Activated CD8-positive, alpha-beta memory T cell treated with anti-CD3 and anti-CD28 coated beads, Interleukin-2, amount 50 U/mL, for 4 hours (primary cell): ENCODE data around the gene AMIGO3.

Experiments
- DNase-seq: peaks from one replicate; pipeline ENCODE4 v3.0.0-alpha.2; 2020

The AMIGO3 gene

DNA sequence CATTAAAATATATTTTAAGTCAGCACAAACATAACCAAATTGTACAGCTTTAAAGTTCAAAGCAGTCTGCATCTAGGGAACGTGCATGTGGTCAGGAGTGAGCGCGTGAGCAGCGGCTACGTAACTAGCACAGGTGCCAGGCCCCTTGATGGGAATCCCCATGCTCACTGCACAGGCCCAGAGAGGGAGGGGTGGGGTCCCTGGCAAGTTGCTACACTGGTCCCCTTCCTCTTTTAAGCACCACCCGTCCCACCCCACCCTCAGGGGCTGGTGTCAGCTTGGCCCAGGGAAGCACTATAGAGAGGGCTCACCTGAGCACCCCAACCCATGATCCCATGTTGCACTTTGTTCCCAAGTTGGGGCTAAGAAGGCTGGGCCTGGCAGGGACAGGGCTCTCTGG is 5.1 kb upstream of the AMIGO3 start:
- DNase-seq, result no peak

DNA sequence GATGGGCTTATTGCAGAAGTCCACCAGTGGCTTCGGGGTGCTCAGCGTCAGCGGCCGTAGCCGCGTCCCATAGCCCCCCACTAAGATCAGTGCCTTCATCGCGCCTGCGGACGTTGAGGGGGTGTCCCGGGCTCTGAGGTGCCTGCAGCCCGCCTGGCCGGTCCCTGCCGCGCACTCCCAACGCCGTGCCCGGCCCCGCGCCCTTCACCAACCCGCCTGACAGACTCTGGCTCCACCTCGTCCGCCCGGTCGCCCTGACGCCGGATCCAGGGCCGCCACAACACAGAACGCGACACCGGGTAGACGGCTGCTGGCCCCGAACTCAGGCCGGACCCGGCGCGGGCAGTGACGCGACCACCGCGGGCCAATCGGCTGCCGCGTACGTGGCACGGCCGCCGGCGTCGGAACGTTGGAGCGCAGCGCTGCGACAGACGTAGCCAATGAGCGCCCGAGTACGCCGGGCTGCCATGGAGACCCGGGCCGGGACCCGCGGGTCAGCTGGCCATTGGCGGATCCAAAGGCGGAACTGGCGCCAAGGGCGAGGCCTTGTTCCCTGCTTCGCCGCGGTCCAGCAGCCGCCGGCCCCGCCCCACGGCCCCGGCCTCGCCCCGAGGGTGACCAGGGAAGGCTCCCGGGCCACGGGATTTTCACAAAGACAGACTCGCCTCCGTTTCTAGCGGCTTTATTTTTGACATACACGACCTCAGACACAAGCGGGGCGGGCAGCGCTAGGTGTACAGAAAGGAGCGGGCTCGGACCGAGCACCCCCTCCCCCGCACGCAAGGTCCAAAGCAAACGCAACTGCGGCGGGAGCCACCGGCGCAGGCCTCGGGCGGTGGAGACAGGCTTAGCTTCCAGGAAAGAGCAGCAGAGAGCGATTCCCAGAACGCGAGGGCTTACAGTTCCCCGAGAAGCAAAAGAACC is 4.4 kb upstream of the AMIGO3 start, which contains the start of gene GMPPB:
GMPPB (minus strand) TSS at position 324 of the 924 bp plus-strand sequence; CDS start at position 99, 225 bp downstream.
- DNase-seq, result peak; percentile 90

GRCh38 chr3:49723296-49723627 is 3.8 kb upstream of the AMIGO3 start:
- peak; percentile 54 for DNase-seq

DNA sequence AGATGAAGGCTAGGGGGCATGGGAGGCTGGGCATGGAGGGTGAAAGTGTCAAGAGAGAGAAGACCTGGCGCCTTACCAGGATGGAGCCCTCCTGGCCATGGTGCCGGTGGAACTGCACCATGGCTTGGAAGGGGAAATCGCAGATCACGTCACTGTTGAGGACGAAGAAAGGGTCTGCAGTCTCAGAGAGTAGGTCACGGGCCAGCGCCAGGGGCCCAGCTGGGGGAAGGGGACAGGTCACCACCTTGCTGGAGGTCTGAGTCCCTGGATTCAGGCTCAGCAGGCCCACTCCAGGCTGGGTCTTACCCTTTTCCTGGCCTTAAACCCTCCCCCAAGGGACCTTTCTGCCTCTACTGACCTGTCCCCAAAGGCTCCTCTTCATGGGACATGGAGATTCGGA is 3.4 kb upstream of the AMIGO3 start:
- no peak for DNase-seq

DNA sequence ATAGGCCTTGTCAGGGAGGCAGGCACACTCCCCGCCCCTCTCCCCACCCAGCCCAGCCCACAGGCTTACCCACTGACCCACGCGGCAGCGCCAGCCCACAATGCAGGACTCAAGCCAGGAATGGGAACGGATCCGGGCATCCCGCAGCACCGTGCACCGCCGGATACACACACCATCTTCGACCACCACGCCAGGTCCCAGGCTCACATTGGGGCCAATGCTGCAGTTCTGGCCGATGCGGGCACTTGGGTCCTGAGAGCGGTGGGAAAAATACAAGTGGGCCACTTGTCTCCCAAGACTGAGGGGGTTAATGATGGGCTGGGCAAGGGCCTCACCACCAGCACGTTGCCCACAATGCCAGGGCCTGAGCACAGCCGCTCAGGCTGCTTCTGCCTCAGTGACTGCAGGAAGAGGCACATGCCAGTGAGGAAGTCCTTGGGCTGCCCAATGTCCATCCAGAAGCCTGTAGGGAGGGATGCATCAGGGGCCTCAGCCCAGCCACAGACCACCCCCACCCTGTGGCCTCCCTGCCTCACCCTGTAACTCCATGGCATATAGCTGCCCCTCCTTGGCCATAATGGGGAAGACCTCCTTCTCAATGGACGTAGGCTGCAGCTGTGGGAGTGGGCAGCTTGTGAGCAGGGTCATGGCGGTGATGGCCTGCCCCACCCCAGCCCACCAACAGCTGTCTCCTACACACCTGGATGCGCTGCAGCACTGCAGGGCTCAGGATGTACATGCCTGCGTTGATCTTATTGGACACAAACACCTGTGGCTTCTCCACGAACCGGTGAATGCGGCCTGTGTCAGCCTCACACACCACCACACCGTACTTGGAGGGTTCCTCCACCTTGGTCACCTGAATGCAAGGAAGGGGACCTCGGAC is 2.7 kb upstream of the AMIGO3 start:
- DNase-seq, result no peak

- DNase-seq, result no peak
Observed at GRCh38 chr3:49721596-49721895, 2.1 kb upstream of the AMIGO3 start.

GRCh38 chr3:49720855-49721595 is 1.5 kb upstream of the AMIGO3 start:
- DNase-seq, result no peak

GRCh38 chr3:49718858-49719213 is 648 bp downstream of the AMIGO3 start:
- DNase-seq, result no peak

- no peak for DNase-seq
Observed at GRCh38 chr3:49717959-49718857, 1.3 kb downstream of the AMIGO3 start.

DNA sequence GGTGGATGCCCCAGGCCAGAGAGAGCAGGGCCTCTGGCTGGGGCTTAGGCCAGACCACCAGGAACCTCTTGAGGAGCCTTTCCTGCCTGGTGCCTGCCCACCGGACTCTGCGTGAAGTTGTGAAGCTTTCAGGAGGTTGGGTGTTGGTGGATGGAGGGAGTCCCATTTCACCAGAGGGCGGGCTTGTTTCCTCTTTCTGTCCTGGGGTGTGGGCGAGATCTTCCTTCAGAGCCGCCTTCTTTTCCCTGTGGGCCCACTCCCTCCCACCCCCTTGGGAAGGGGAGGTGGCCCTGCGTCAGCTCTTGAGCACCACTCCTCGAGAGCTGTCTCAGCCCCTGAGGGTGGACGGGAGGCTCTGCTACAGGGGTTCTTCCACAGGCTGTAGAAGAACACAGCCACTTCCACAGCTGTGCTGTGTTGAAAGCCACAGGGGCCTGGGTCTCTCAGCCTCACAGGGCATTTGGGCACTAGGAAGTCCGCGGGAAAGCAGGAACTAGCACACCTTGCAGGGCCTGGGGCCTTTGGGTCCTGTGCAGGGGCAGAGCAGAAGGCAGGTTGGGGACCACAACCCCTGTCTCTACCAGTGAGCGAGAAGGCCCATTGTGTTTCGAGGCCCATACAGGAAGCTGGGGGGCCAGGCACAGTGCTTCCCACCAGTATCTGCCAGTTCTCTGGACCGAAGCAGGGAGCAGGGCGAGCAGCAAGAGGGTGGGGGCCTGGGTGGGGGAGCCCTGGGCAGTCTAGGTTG is 2.1 kb downstream of the AMIGO3 start:
- no peak for DNase-seq

DNA sequence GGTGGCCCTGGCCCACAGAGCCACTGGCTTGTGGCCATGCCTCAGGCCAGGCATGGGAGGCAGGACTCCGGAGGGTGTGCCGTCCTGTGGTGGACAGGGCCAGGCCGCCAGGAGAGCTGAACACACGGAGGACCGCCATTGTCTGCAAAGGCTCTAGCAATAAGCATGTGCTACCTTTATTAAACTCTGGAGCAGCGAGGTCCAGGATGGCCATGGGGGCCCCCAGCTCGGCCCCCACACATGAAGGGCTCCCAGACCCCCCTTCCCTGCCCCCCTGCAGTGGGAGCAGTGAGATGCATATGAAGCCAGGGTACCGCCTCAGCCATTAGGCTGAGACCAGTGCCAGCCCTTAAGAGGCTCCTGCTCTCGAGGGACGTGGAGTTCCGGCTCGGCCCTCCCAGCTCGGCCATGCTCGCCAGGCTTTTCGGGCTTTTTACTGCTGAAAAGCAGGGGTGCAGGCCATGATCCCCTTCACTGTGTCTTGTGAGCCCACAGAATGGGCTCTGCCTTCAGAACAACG is 2.7 kb downstream of the AMIGO3 start:
- no peak for DNase-seq

GRCh38 chr3:49716169-49716568 is 3.3 kb downstream of the AMIGO3 start:
- no peak for DNase-seq

DNA sequence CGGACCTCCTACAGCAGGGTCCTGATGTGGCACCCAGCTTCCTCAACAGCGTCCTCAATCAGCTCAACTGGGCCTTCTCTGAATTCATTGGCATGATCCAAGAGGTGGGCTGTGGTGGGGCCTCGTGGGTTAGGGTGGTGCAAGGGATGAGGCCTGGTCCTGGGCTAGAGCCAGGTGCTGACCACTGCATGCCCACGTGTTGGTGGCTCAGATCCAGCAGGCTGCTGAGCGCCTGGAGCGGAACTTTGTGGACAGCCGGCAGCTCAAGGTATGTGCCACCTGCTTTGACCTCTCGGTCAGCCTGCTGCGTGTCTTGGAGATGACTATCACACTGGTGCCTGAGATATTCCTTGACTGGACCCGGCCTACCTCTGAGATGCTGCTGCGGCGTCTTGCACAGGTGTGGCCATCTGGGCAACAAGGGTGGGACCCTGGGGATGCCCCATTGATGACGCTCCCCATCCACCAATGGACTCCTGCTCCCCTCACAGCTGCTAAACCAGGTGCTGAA is 3.8 kb downstream of the AMIGO3 start:
- DNase-seq, result no peak

- peak; percentile 8 for DNase-seq
Observed at GRCh38 chr3:49714728-49715550, 4.5 kb downstream of the AMIGO3 start.

GRCh38 chr3:49713336-49714105 is 6.0 kb downstream of the AMIGO3 start:
- no peak for DNase-seq

- DNase-seq, result no peak
Observed at GRCh38 chr3:49712631-49713317, 6.7 kb downstream of the AMIGO3 start.

DNA sequence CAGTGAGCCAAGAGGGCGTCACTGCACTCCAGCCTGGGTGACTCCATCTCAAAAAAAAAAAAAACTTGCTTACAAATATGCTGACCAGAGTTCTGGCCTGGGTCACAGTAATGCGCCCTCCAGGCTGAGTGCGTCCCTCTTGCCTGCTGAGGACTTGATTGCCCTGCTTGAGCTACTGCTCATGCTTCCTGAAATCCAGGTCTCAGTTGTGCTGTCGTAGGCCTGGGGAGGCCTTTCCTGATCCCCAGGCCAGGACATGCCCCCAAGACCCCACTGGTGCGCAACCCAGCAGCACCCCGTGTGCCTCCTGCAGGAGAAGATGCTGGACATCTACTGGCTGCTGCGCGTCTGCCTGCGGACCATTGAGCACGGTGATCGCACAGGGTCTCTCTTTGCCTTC is 7.3 kb downstream of the AMIGO3 start:
- no peak for DNase-seq

GRCh38 chr3:49711489-49711888 is 8.0 kb downstream of the AMIGO3 start:
- peak; percentile 11 for DNase-seq

- no peak for DNase-seq
Observed at GRCh38 chr3:49709852-49710251, 9.6 kb downstream of the AMIGO3 start.
